Psoas muscle (tissue), 8 donors: ENCODE results near the gene POLR2A. TPM values are rescaled to one million over a fixed set of nuclear protein-coding genes. Genes with fewer than 3 reads are reported as not detected.

Source experiments
- ATAC-seq, 4 donors: fragments of 200-7000 bp; cut with Tn5 transposase; one replicate each; pipeline ENCODE4 v1.9.1; 2020; ENCODE audit warnings: moderate library complexity in 3 of 4, mild to moderate bottlenecking in 2 of 4
- DNase-seq, 2 donors: peaks; one replicate each; pipeline ENCODE4 v3.0.0-alpha.2; 2020
- H3K27ac ChIP-seq: fragments of 200-600 bp; one replicate; pipeline ENCODE4 v1.8.0; 2022
- H3K27me3 ChIP-seq, 3 donors: fragments of 200-600 bp in 1 of 3; one replicate each; pipeline versions ENCODE4 v1.6.1 to v1.8.0; 2013 to 2022; ENCODE audit warnings: low read length in 2 of 3, mild to moderate bottlenecking in 2 of 3, moderate library complexity in 1 of 3; ENCODE audit not compliant: insufficient read depth in 3 of 3
- H3K36me3 ChIP-seq, 2 donors: fragments of 200-600 bp in 1 of 2; one replicate each; pipeline versions ENCODE4 v1.6.1 to v1.8.0; 2013 to 2022; ENCODE audit warnings: low read depth in 1 of 2, mild to moderate bottlenecking in 1 of 2, moderate library complexity in 1 of 2; ENCODE audit not compliant: insufficient read depth in 1 of 2
- H3K4me1 ChIP-seq: fragments of 200-600 bp; one replicate; pipeline ENCODE4 v1.8.0; 2022
- H3K4me3 ChIP-seq: fragments of 200-600 bp; one replicate; pipeline ENCODE4 v1.8.0; 2022; ENCODE audit warnings: mild to moderate bottlenecking
- H3K9me3 ChIP-seq: fragments of 200-600 bp; one replicate; pipeline ENCODE4 v1.8.0; 2022
- CTCF ChIP-seq: fragments of 200-600 bp; IDR thresholded peaks from one replicate; pipeline ENCODE4 v1.8.0; 2022; ENCODE audit warnings: antibody characterized with exemption
- WGBS, 3 donors: extraction: QIAGEN DNeasy Blood & Tissue Kit; methylation state at CpG; one replicate each; pipeline versions ENCODE4 v1.1.6 to v1.1.7; 2013; 5-methylcytosine and 5-hydroxymethylcytosine counted together
- intact Hi-C, 2 donors: fragments of 100-400 bp; cut with DNase I; formaldehyde crosslinking; loops; one replicate each; pipeline versions ENCODE4 v1.11.0 to v1.14.2; 2022
- long read RNA-seq, 2 donors: library from polyadenylated mRNA; unstranded; transcript quantifications; one replicate each; pipeline ENCODE4 v2.0.0, GENCODE V29; 2021
- polyA plus RNA-seq, 3 donors: library from polyadenylated mRNA; stranded (reverse); fragments of 200-250 nt; gene quantifications; one replicate each; pipeline ENCODE4 v1.2.3, GENCODE V29; 2013
- total RNA-seq, 4 donors: library from RNA; stranded (reverse); fragmentation: NEBNext Ultra II Directional in 2 of 4; extraction: Animal tissue kit (Norgen Biotek cat#: 25700) in 2 of 4; gene quantifications; one replicate each; pipeline versions ENCODE4 v1.2.1 to v1.2.4, GENCODE V29; 2021 to 2023
- donor health status: healthy with polysubstance abuse.
- donor health status: DM: no; HTN: no; CAD: no; lungs with moderate emphysema.
- donor health status: Bipolar disorder and iron deficiency.
- donor health status: healthy.
- donor health status: DM: yes; HTN: yes; CAD: no.
- donor health status: DM: no; HTN: no; CAD: no.
- donor health status: DM: no; HTN: no; CAD: no.
- donor health status: DM: yes; HTN: yes; CAD: no.

Gene POLR2A
- total RNA-seq: 10 to 100 TPM; 42.7 to 74.3 (median 56.9) TPM
- polyA plus RNA-seq: 10 to 100 TPM in 2 of 3 donors, 1 to 10 TPM in 1; 8.0 to 68.7 (median 15.0) TPM
- long read RNA-seq, donor 1, partial matches to known transcripts: 5 of 5 reads
- long read RNA-seq, donor 1, other reads (novel, unspliced or antisense): 0 of 5 reads
- long read RNA-seq, donor 2, full-length matches to known transcripts: 3 of 23 reads
- long read RNA-seq, donor 2, partial matches to known transcripts: 16 of 23 reads
- long read RNA-seq, donor 2, other reads (novel, unspliced or antisense): 4 of 23 reads

- Histone ChIP-seq H3K4me1 (peaks cover 55% of the 10 kb centered on the region), H3K36me3 (peaks cover 3 to 4% of the 10 kb centered on the region in 2 donors), H3K27ac (peak within 1 kb of the TSS; percentile 100), H3K4me3 (peak within 1 kb of the TSS; percentile 85), H3K27me3 (no peaks in the 10 kb centered on the region), H3K9me3 (no peaks in the 10 kb centered on the region)
- intact Hi-C loops: loop anchor here in 1 of 2 donors (1.0 to 5.0 kb wide), 4 partner anchors 44 to 738 kb away; partner anchors contain the start of gene TMEM256
- 0 to 1% (median 0%) methylated on average over 62 to 64 of the region's 64 CpGs for WGBS, 3 donors
- ATAC-seq (peak; percentile 81 to 84 (median 82)), DNase-seq (peak; percentile 99)
- no peak for TF ChIP-seq CTCF
Observed at GRCh38 chr17:7484067-7484918, at the start of gene POLR2A. POLR2A (plus strand) TSS chr17:7484366.

- ATAC-seq (peak in 2 of 4 donors; percentile 4), DNase-seq (peak; percentile 52 to 70)
- Histone ChIP-seq H3K36me3 (no peaks in the 10 kb centered on the region), H3K4me3 (peak overlapping the region; percentile 72), H3K27me3 (no peaks in the 10 kb centered on the region), H3K9me3 (no peaks in the 10 kb centered on the region), H3K4me1 (peaks cover 38% of the 10 kb centered on the region), H3K27ac (peak overlapping the region; percentile 100)
- 10 to 11% (median 11%) methylated on average over 47 to 49 of the region's 49 CpGs for WGBS, 3 donors
- no peak for TF ChIP-seq CTCF
- intact Hi-C loops: loop anchor here (2.0 to 10.0 kb wide), 4 partner anchors 31 to 249 kb away; partner anchors contain the start of genes KCTD11 (in 1 of the 2), SENP3 (in 1 of the 2), TMEM256 (in 1 of the 2) and TP53 (in 1 of the 2)
Observed at GRCh38 chr17:7435676-7436555, 48.2 kb upstream of the POLR2A start.

GRCh38 chr17:7436556-7437368, 47.4 kb upstream of the POLR2A start:
- 3 to 4% (median 3%) methylated on average over 84 to 92 of the region's 92 CpGs for WGBS, 3 donors
- peak; percentile 88 for TF ChIP-seq CTCF
- intact Hi-C loops: loop anchor here (5.0 to 10.0 kb wide), 3 partner anchors 84 to 248 kb away; partner anchors contain the start of genes KCTD11 (in 1 of the 2), SENP3 (in 1 of the 2), TP53 (in 1 of the 2) and WRAP53 (in 1 of the 2)
- H3K4me3 ChIP-seq: peak overlapping the region; percentile 72
- H3K9me3 ChIP-seq: no peaks in the 10 kb centered on the region
- no peaks in the 10 kb centered on the region for H3K36me3 ChIP-seq
- peak overlapping the region; percentile 100 for H3K27ac ChIP-seq
- ATAC-seq: peak; percentile 70 to 79 (median 78)
- H3K4me1 ChIP-seq: peaks cover 44% of the 10 kb centered on the region
- H3K27me3 ChIP-seq: no peaks in the 10 kb centered on the region
- DNase-seq: peak; percentile 83 to 91
